CD8-positive, alpha-beta memory T cell (primary cell): ENCODE measurements around the gene CSNK1D. TPM values are rescaled to one million over a fixed set of nuclear protein-coding genes. Genes with fewer than 3 reads are reported as not detected.

Experiments used
- CTCF ChIA-PET: fragments of 350-600 bp; sonication (Branson Sonifier 250); formaldehyde crosslinking; loops from one replicate; lab custom pipeline; 2021; ENCODE audit warnings: antibody characterized with exemption; lab: Charles Lee
- POLR2A ChIA-PET: fragments of 350-600 bp; sonication (Branson Sonifier 250); formaldehyde crosslinking; loops from one replicate; lab custom pipeline; 2021; ENCODE audit warnings: antibody characterized with exemption; lab: Charles Lee
- DNase-seq, 5 donors: peaks; one replicate each; pipeline versions ENCODE4 v3.0.0 to v3.0.0-alpha.2; 2020 to 2022; ENCODE audit warnings: mixed read lengths in 1 of 5
- H3K27ac ChIP-seq: one replicate; pipeline ENCODE4 v1.7.0; 2013; ENCODE audit warnings: low read depth, mild to moderate bottlenecking, low read length, moderate library complexity
- H3K27me3 ChIP-seq: 2 replicates; pipeline ENCODE4 v1.7.0; 2013; ENCODE audit warnings: low read length, mild to moderate bottlenecking; ENCODE audit not compliant: insufficient read depth, poor library complexity, severe bottlenecking
- H3K36me3 ChIP-seq: 2 replicates; pipeline ENCODE4 v1.7.0; 2013; ENCODE audit warnings: mild to moderate bottlenecking, low read length, moderate library complexity; ENCODE audit not compliant: insufficient read depth
- H3K4me1 ChIP-seq: 2 replicates; pipeline ENCODE4 v1.7.0; 2013; ENCODE audit warnings: mild to moderate bottlenecking, low read length, moderate library complexity; ENCODE audit not compliant: insufficient read depth
- H3K4me3 ChIP-seq: 2 replicates; pipeline ENCODE4 v1.7.0; 2013; ENCODE audit warnings: mild to moderate bottlenecking, low read length
- H3K9me3 ChIP-seq: 2 replicates; pipeline ENCODE4 v1.7.0; 2013; ENCODE audit warnings: mild to moderate bottlenecking, low read length
- H3K27ac Mint-ChIP-seq, 8 donors: one replicate each; pipeline ENCODE4 v1.8.0; 2020 to 2021; ENCODE audit warnings: mixed read lengths in 8 of 8, mild to moderate bottlenecking in 6 of 8, inconsistent platforms in 3 of 8, moderate library complexity in 3 of 8
- H3K27me3 Mint-ChIP-seq, 2 donors: one replicate each; pipeline ENCODE4 v1.8.0; 2020 to 2021; ENCODE audit warnings: mixed read lengths in 2 of 2, mild to moderate bottlenecking in 1 of 2, moderate library complexity in 1 of 2
- H3K36me3 Mint-ChIP-seq, 3 donors: one replicate each; pipeline ENCODE4 v1.8.0; 2020 to 2021; ENCODE audit warnings: mixed read lengths in 3 of 3, inconsistent platforms in 1 of 3, mild to moderate bottlenecking in 1 of 3
- H3K4me1 Mint-ChIP-seq, 3 donors: one replicate each; pipeline ENCODE4 v1.8.0; 2020 to 2021; ENCODE audit warnings: mixed read lengths in 3 of 3, inconsistent platforms in 1 of 3, mild to moderate bottlenecking in 1 of 3
- H3K4me3 Mint-ChIP-seq, 7 donors: one replicate each; pipeline ENCODE4 v1.8.0; 2020 to 2021; ENCODE audit warnings: mixed read lengths in 7 of 7, mild to moderate bottlenecking in 6 of 7, moderate library complexity in 4 of 7, inconsistent platforms in 2 of 7
- H3K9me3 Mint-ChIP-seq, 5 donors: one replicate each; pipeline ENCODE4 v1.8.0; 2020 to 2022; ENCODE audit warnings: mixed read lengths in 5 of 5, mild to moderate bottlenecking in 3 of 5, moderate library complexity in 2 of 5, inconsistent platforms in 1 of 5
- polyA plus RNA-seq: library from polyadenylated mRNA; unstranded; fragments of 300-500 nt; fragmentation: Illumina TruSeq; gene quantifications from one replicate; pipeline ENCODE4 v1.2.3, GENCODE V29; 2021
- total RNA-seq, 2 experiments: library from RNA; stranded (reverse); gene quantifications; one replicate each; pipeline ENCODE4 v1.2.3, GENCODE V29; 2021

The CSNK1D gene
- total and polyA plus RNA-seq, 3 experiments from 2014 or later, result 74.6 to 141 (median 129) TPM

DNA sequence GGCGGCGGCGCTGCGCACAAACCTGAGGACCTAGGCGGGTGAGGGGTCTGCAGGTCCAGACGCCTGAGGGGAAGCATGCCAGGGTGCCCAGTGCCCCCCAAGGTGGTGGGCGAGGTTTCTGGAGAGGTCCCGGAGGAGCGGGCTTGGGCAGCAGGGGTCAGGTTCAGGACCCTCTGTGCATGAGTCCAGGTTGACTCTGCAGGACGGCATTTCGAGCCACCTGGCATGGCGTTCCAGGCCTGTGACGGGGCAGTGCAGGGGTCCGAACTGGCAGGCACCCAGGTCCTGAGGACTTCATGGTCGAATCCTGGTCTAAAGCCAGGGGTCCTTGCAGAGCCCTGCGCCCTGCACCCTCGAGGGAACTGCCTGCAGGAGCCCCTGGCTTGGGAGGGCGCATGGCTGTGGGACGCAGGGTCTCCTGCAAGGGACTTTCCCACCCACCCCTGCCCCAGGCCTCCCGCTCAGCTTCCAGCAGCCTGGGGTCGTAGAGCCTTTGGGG, 41.1 kb downstream of the CSNK1D start:
- no peaks in the 10 kb centered on the region for H3K9me3 Mint-ChIP-seq
- no peaks in the 10 kb centered on the region for H3K36me3 ChIP-seq
- peak overlapping the region in 1 of 7 donors; percentile 20 for H3K4me3 Mint-ChIP-seq
- peak overlapping the region in 2 of 8 donors; percentile 27 to 43 for H3K27ac Mint-ChIP-seq
- H3K27me3 ChIP-seq, result no peaks in the 10 kb centered on the region
- H3K9me3 ChIP-seq, result no peaks in the 10 kb centered on the region
- peaks cover 39% of the 10 kb centered on the region for H3K4me1 ChIP-seq
- peaks cover 5 to 41% (median 11%) of the 10 kb centered on the region in 3 donors for H3K4me1 Mint-ChIP-seq
- H3K27ac ChIP-seq, result peak overlapping the region; percentile 73
- CTCF ChIA-PET, result interaction anchor here (1.7 kb wide), 1 partner anchor 89 kb away, joined by 4 read pairs; no protein-coding TSS in a partner anchor
- POLR2A ChIA-PET, result no interaction called here
- H3K36me3 Mint-ChIP-seq, result peaks cover 0 to under 1% (median 0%) of the 10 kb centered on the region in 3 donors
- no peaks in the 10 kb centered on the region for H3K27me3 Mint-ChIP-seq
- no peak for DNase-seq
- H3K4me3 ChIP-seq, result no peak overlapping the region

DNA sequence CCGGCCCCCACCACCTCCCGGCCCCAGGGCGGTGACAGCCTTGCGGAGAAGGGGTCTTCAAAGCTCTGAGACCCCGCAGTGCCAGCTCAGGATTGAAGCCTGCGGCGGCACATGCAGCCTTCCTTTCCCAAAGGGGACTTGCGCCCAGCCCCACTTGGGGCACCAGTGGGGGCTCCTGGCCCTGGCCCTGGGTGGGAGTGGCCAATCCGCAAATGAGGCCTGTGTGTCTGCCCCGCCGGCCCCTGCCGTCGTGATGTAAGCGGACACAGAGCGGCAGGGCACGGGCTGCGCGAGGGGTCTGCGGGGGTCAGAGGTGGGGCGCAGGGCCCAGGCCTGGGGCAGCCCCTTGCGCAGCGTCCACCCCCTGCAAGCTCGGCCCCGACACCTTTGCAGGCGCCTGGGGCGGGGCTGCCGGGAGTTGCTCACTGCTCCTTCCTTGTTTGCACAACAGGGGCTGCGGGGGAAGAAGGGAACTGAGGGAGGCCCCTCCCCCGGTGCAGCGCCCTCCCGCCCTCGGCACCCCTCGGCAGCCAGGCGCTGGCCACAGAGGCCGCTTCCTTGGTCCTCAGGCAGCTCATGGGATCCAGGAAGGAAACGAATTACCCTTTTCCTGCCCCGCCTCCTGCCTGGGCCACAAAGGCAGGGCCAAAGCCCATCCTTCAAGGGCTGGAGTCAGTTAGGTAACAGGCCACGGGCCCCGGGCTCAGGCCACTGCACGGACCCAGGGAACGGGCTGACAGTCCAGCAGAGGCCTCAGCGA, 41.8 kb downstream of the CSNK1D start:
- no peaks in the 10 kb centered on the region for H3K9me3 ChIP-seq
- peaks cover 40% of the 10 kb centered on the region for H3K4me1 ChIP-seq
- Mint-ChIP-seq H3K9me3 (no peaks in the 10 kb centered on the region), H3K36me3 (no peaks in the 10 kb centered on the region), H3K27ac (peak overlapping the region in 1 of 8 donors; percentile 43), H3K4me3 (peak overlapping the region in 2 of 7 donors; percentile 20 to 32), H3K4me1 (peaks cover 5 to 44% (median 15%) of the 10 kb centered on the region in 3 donors), H3K27me3 (no peaks in the 10 kb centered on the region)
- H3K4me3 ChIP-seq, result no peak overlapping the region
- CTCF ChIA-PET, result no interaction called here
- no peaks in the 10 kb centered on the region for H3K27me3 ChIP-seq
- H3K27ac ChIP-seq, result peak overlapping the region; percentile 73
- POLR2A ChIA-PET, result no interaction called here
- DNase-seq, result peak in 2 of 5 donors; percentile 31 to 61
- no peaks in the 10 kb centered on the region for H3K36me3 ChIP-seq

DNA sequence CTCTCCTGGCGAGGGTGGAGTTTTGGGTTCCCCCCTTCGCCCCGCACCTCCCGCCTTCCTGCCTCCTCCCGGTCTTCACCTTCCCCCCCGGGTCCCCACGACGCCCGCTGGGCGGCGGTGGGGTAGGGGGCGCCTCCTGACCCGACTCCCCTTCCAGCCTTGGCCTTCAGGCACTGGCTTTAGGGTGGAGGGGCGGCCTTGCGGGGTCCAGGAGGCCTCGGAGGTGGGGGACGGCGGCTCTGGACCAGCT, 42.3 kb downstream of the CSNK1D start:
- ChIA-PET POLR2A (no interaction called here), CTCF (no interaction called here)
- DNase-seq, result no peak
- Mint-ChIP-seq H3K4me3 (peak overlapping the region in 1 of 7 donors; percentile 8), H3K9me3 (no peaks in the 10 kb centered on the region), H3K27me3 (no peaks in the 10 kb centered on the region), H3K27ac (no peak overlapping the region), H3K4me1 (peaks cover 5 to 39% (median 14%) of the 10 kb centered on the region in 3 donors), H3K36me3 (no peaks in the 10 kb centered on the region)
- H3K27me3 ChIP-seq, result no peaks in the 10 kb centered on the region
- peaks cover 36% of the 10 kb centered on the region for H3K4me1 ChIP-seq
- no peak overlapping the region for H3K4me3 ChIP-seq
- H3K27ac ChIP-seq, result peak overlapping the region; percentile 73
- H3K9me3 ChIP-seq, result no peaks in the 10 kb centered on the region
- H3K36me3 ChIP-seq, result no peaks in the 10 kb centered on the region

DNA sequence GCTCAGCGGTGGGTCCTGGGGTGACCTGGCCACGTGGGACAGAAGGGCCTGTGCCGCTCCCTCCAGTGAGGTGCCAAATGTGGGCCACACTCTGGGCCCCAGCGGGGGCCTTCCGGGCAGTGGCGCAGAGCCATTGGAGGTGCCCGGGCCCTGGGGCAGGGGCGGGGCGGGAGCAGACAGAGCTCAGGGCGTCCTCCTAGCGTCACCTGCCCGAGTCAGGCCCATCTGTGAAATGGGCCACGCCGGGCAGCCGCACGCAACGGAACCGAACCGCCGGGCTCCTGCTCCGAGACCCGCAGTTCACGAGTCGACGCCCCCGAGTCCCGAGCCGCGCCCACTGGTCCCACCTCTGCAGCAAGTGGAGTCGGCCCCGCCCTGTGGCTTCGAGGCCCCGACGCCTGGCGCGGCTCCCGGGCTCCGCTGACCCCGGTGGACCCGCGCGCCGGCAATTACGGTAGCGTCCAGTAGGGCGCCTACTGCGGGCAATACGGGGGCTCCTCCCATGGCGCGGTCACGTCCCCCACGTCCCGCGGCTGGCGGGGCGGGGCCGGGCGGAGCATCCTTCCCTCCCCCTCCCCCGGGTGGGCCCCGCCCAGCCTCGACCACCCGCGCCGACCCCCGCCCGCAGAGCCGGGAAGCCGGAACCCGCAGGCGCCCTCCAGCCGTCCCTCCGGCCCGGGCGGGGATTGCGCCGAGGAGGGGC, 42.7 kb downstream of the CSNK1D start:
- DNase-seq, result peak; percentile 47 to 78 (median 67)
- H3K4me1 Mint-ChIP-seq, result peaks cover 5 to 34% (median 13%) of the 10 kb centered on the region in 3 donors
- H3K36me3 Mint-ChIP-seq, result no peaks in the 10 kb centered on the region
- no peaks in the 10 kb centered on the region for H3K9me3 Mint-ChIP-seq
- peaks cover 31% of the 10 kb centered on the region for H3K4me1 ChIP-seq
- H3K27ac ChIP-seq, result peak overlapping the region; percentile 73
- no peaks in the 10 kb centered on the region for H3K27me3 Mint-ChIP-seq
- H3K9me3 ChIP-seq, result no peaks in the 10 kb centered on the region
- H3K27ac Mint-ChIP-seq, result peak overlapping the region in 2 of 8 donors; percentile 61 to 96
- no peaks in the 10 kb centered on the region for H3K27me3 ChIP-seq
- ChIA-PET POLR2A (interaction anchor here (2.5 kb wide), 1 partner anchor 25 kb away, joined by 10 read pairs; no protein-coding TSS in a partner anchor), CTCF (interaction anchor here (1.2 to 2.2 kb wide), 2 partner anchors 8 to 25 kb away, joined by 3 to 7 read pairs; no protein-coding TSS in a partner anchor)
- peak overlapping the region; percentile 41 for H3K4me3 ChIP-seq
- H3K4me3 Mint-ChIP-seq, result peak overlapping the region in 5 of 7 donors; percentile 13 to 84 (median 77)
- H3K36me3 ChIP-seq, result no peaks in the 10 kb centered on the region

DNA sequence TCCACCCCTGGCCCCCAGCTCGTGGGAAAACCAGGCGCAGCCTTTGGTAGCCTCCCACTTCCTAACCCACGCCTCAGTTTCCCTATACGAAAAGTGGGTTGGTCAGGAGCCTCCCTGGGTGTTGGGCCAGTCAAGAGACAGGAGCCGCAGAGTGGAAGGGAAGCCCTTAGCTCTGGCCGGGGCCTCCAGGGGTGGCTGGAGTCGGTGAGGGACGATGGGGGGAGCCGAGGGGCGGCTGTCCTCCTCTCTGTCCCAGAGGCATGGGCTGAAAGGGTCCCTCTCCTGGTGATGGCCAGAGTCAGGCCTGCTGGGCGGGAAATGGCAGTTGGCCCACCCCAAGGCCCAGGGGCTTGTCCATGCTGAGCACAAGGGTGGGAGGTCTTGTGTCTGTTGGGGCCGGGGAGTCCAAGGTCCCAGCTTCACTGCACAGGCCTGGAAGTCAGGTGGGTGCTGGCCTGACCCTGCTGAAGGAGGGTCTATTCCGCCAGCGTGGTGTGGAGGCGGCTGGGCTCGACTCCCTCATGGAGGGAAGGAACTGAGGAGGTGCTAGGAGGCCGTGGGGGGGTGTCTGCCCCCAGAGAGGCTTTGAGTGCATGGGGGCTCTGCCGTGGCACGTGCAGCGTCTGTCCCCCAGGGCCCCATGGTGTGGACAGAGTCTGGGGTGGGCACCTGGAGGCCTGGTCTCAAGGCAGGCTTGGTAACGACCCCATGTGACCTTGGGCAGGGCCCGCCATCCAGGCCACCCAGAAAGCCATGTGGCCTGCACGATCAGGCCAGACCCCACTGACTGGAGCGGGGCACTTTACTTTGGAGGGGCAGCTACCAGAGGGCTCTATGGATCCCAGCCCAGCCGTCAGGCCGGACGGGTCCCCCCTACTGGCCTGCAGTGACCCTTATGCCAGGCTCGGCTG, 43.5 kb downstream of the CSNK1D start:
- CTCF ChIA-PET, result interaction anchor here (0.8 to 2.2 kb wide), 4 partner anchors 9 to 91 kb away, joined by 3 to 7 read pairs (median 4); no protein-coding TSS in a partner anchor
- peak overlapping the region; percentile 76 to 92 (median 82) for H3K4me3 Mint-ChIP-seq
- POLR2A ChIA-PET, result interaction anchor here (1.8 to 2.5 kb wide), 3 partner anchors 16 to 29 kb away, joined by 5 to 10 read pairs (median 9); no protein-coding TSS in a partner anchor
- DNase-seq, result peak in 1 of 5 donors; percentile 56
- Histone ChIP-seq H3K4me3 (peak overlapping the region; percentile 41), H3K27ac (peak overlapping the region; percentile 61), H3K4me1 (peaks cover 31% of the 10 kb centered on the region), H3K9me3 (no peaks in the 10 kb centered on the region), H3K27me3 (no peaks in the 10 kb centered on the region), H3K36me3 (no peaks in the 10 kb centered on the region)
- H3K27ac Mint-ChIP-seq, result peak overlapping the region; percentile 54 to 96 (median 82)
- H3K4me1 Mint-ChIP-seq, result peaks cover 5 to 28% (median 13%) of the 10 kb centered on the region in 3 donors
- no peaks in the 10 kb centered on the region for H3K9me3 Mint-ChIP-seq
- no peaks in the 10 kb centered on the region for H3K27me3 Mint-ChIP-seq
- H3K36me3 Mint-ChIP-seq, result no peaks in the 10 kb centered on the region

DNA sequence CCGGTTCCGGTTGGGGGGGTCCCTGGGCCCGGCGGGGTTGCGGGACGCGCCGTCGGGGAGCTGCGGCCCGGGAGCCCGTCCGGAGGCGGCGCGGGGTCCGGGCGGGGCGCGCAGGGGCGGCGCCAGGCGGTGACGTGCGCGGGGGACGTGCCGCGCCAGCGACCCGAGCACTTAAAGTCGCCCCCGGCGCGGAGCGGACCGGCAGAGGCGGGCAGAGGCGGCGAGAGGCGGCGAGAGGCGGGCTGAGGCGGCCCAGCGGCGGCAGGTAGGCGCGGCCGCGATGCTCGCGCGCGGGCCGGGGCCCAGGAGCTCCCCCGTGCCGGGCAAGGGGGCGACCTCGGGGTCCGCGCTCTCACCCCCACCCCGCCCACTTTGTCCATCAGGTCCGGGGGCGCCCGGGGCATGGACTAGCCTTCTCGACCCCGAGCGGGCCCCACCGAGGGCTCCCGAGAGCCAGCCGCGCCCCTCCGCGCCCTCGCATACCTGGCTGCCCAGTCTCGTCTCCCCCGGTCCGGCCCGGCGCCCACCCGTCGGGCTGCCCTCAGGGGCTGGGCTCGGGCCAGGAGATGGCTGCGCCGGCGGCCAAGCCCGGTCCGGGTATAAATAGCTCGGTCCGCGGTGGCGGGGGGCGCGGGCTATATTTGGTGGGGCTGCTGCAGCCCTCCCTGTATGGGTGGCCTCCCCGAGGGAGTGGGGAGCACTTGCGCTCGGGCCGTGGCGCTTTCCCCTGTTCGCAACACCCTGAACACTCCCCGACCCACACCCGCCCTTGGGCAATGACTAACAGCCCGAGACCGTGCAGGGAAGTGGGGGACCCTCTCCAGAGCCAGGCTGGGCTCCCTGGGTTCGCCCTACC, 44.4 kb downstream of the CSNK1D start, which contains the start of gene SLC16A3:
SLC16A3 (plus strand) TSS at position 201 of the 856 bp plus-strand sequence. CDS start 6,967 bp downstream, outside the sequence.
- no peaks in the 10 kb centered on the region for H3K27me3 Mint-ChIP-seq
- Histone ChIP-seq H3K36me3 (no peaks in the 10 kb centered on the region), H3K4me3 (peak within 1 kb of the TSS; percentile 49), H3K27me3 (no peaks in the 10 kb centered on the region), H3K9me3 (no peaks in the 10 kb centered on the region), H3K4me1 (peaks cover 31% of the 10 kb centered on the region), H3K27ac (peak within 1 kb of the TSS; percentile 61)
- no peaks in the 10 kb centered on the region for H3K9me3 Mint-ChIP-seq
- H3K4me1 Mint-ChIP-seq, result peaks cover 5 to 28% (median 13%) of the 10 kb centered on the region in 3 donors
- no peaks in the 10 kb centered on the region for H3K36me3 Mint-ChIP-seq
- peak within 1 kb of the TSS; percentile 82 to 97 (median 91) for H3K27ac Mint-ChIP-seq
- peak within 1 kb of the TSS; percentile 80 to 92 (median 84) for H3K4me3 Mint-ChIP-seq
- ChIA-PET POLR2A (interaction anchor here (0.8 to 2.5 kb wide), 6 partner anchors 9 to 76 kb away, joined by 3 to 10 read pairs (median 6); no protein-coding TSS in a partner anchor), CTCF (interaction anchor here (0.8 to 2.2 kb wide), 4 partner anchors 9 to 92 kb away, joined by 3 to 7 read pairs (median 4); no protein-coding TSS in a partner anchor)
- peak; percentile 60 to 72 (median 63) for DNase-seq
